ENCODE results near the gene FAM3D.
A peak's percentile ranks its signal among the peaks of the same experiment; 100 is the strongest.

Gene FAM3D

DNA sequence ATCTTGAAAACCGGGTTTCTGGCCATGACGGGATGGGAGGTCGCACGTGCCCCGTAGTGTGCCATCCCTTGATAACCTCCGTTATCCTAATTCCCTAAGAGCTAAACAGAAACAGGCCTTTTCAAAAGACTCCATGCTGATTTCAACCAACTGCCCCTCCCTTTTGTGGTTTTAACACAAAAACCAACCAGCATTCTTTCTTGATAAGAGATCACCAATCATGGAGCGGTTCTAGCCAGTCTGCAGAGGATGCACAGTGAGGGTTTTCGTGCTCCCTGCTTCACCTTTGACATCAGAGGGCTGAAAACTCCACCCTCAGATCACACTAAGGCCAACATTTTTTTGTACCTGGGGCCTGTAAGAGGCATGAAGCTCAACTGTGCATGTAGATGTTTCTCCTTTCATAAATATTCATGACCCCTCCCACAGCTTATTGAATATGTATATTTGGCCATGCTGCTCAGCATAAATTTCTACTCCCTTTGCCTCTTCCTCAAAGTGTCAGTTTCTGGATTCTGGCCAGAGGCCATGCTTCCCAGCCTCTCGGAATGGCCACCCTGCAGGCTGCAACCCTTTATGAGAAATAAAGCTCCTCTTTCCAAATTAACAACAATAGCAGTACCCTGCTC is 41.3 kb downstream of the FAM3D start:
- no peak for DNase-seq

DNA sequence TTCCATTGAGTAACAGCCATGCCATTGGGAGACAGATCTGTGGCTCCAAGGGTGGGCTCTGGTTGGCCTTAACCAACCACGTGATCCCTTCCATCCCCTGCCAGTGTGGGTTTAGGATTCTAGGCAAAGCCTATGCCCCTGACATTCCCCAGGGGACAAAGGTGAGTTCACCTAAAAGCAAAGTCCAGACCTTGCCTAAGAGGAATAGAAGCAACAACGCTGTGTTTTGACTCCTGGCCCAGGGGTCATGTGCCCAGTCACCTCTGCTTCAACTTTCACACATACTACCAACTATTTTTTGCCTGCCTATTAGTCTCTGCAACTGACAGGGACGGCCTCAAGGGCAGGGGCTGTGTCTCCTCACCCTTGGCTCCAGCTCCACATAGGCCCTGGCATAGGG is 42.0 kb downstream of the FAM3D start:
- DNase-seq: no peak

DNA sequence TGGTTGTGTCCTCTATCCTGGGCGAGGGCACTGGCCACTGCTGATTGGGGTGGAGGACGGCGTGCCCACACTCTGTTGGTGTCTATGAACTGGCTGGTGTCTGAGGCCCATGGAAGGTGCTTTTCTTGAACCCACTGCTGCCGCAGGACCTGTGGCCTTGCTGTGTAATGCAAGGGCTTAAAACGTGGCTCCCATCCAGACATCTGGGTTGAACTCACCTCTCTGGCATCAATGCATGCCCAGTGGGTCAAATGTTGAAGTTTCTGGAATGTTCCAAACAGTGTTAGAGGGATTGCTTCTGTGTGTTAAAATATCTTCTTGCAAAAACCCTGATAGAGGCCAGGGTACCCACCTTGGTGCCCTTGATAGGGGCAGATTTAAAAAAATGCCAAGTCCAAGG is 42.6 kb downstream of the FAM3D start:
- DNase-seq: no peak

DNA sequence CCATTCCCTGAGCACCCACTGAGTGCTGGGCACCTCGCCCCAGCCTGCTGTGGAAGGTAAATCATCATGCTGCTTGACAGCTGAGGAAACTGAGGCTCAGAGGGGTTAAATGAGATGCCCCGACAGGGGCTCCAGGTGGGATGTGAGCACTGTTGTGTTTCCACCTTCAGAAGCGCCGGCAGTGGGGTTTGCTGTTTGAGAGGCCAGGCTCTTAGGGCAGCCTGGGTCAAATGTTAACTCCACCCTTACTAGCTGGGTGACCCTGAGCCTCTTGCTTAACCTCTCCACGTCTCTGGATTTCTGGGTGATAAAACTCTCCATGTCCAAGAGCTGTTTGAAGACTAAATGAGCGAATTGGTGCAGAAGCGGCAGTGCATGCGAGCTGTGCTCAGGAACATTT is 43.1 kb downstream of the FAM3D start:
- DNase-seq: no peak

DNA sequence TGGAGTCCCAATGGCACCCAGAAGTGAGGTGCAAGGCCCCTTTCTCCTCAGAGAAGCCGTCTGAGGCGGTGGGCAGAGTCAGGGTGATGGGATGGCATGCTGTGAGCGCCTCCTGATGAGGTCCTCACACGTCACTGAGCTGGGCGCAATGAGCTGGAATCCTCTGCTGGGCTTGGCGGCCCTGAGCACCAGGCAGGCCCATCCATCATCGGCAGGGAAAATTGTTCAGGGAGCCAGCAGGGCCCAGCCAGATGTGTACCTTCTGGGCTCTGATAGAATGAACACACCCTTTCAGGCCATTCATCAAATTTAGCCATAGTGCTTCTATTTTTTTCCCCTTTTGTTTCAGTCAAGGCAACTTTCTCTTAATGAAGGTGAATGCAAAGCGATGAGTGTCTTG is 43.7 kb downstream of the FAM3D start:
- no peak for DNase-seq

DNA sequence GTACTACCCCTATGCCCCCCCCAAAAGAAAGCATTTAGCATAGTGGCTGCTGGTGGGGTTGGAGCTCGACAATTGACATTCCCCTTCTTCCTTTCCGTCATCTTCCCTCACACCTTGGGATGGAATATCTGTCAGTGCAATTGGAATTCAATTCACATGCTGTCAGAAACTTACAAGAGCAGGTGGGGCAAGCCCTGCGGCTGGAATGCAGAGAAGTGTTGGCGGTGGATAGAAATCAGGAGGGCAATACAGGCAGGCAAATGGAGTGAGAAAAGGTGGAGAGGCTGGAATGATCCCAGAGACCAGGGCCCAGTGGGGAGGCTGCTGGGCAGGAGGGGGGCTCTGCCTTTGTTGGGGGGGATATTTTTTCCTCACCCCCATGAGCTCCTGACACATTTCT is 44.1 kb downstream of the FAM3D start:
- DNase-seq: no peak

DNA sequence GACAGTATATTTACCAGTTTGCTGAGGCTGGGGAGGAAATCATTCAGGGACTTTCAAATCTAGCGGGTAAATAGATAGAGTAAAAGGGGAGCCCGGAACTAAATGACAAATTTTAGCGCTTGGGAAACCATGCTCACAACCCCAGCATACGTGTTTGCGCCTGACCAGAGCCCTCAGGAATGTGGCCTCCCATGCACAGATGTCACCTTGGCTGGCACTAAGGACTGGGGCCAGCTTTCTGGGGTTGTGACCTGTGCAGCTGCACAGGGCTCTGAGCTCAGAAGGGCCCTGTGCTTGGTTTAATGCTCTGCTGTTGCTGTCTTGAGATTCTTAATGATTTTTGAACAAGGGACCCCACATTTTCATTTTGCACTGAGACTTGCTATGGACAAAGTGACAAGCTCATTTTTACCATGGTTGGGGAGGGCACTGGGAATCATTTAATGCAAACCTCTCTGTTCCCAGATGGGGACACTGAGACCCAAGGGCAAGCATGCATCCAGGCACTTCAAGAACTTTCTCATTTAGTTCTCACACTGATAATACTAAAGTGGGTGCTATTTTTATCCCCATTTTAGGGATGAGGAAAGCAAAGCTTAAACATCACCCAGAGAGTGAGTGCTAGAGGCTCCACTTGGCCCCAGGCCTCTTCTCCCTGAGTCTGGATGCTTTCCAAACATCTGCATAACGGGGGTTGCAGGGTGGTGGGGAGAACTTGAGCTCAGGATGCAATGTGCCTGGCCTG is 45.3 kb downstream of the FAM3D start:
- DNase-seq: no peak

DNA sequence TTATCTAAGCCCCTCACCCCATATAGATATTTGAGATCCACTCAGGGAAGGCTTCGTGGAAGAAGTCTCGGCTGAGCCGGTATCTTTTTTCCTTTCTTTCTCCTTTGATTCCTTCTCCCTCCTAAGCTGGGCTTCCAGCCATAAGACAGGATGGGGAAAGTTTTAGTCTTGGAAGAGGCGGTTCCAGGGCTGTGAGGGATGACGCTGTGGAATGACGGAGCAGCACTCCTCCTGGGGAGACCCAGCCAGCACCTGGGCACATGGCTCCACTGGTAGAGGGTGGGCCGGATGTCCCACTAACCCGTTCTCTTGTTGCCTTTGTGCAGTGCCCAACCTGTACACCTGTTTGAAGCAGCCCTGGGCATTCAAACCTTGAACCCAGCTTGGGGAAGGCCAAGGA is 46.2 kb downstream of the FAM3D start:
- no peak for DNase-seq

DNA sequence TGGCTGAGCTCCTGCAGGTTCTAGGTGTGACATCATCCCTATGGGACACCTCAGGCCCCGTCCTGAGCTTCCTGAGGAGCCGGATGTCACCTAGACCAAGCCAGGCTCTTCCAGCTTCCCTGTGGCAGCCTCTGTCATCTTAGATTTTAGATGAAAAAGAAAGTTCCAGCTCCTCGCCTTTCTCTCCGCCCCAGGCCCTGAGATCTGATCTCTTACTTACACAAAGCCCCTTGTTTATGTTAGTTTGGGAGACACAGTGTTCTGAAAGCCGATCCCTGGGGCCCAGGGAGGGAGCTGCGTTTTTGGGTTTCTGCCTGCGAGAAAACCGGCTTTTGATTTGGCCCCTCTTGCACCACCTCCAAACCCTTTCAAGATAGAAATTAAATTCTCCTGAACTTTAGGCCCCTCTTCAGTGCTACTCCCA is 49.2 kb downstream of the FAM3D start:
- no peak for DNase-seq

DNA sequence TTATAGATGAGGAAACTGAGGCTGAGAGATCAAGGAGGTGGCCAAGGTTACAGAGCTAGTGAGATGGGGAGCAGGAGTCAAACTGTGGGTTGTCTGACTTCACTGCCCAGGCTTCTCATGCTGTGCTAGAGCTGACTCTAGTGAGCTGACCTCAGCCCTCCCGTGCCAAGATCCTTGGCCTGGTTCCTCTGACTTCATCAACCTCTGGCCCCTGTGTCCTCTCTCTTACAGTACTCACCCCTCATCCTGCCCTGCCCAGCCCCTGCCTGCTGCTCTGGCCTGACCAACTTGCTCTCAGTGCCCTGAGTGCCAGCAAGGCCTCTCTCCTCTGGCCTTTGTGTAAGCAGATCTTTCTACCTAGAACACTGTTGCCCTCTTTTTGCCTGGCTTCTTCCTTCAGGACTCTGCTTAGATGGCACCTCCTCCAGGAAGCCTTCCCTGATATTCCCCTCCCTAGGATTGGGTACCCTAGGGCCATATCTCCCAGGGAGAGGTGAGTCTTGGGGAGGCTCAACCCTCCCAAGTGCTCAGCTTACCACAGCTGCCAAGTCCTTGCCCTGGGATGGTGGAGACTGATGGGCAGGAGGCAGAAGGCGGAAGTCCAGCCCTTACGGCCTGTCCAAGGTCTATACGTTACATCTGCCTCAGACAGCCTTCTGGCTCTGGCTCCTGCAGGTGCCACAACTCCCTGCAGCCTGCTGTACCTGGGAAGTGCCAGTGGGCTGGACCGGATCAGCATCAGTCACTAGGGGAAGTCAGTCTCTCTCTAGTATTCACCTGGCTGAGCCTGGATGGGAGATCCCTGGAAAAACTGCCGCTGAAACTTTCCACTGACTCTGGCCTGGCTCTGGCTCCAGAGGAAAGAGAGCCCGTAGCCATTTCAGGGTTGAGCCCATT is 53.1 kb downstream of the FAM3D start:
- no peak for DNase-seq

DNA sequence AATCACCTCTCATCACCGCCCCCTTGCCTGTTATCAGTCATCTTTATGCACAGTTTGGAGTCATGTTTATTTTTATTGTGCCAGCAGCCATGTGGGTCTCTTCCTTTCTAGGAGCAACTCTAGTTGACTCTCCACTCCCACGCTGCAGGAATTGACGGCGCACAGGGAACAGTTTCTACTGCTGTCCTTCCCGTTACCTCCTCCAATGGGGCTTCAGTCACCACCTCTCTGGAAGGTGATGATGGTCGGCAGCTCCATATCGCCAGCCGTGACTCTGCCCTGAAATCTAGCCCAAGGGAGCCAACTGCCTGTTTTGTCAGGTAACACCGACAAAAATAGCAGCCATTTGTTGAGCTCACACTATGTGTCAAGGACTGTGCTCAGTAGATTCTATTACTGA is 53.7 kb downstream of the FAM3D start:
- DNase-seq: no peak

DNA sequence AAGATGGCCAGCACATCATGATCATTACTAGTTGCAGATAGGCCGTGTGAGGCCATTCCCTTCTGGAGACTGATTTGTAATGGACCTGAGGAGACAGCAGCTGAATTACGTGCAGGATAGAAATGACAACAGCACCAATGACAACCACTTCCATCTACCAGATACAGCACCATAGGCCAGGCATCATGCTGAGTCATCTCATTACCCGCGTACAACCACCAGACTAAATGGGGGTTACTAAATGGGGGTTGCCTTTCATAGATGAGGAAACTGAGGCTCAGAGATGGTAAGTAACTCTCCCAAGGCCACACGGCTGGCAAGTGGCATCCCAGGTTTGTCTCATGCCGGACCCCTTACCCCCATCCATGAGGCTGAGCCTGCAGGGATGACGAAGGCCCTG is 56.6 kb downstream of the FAM3D start:
- DNase-seq: no peak

DNA sequence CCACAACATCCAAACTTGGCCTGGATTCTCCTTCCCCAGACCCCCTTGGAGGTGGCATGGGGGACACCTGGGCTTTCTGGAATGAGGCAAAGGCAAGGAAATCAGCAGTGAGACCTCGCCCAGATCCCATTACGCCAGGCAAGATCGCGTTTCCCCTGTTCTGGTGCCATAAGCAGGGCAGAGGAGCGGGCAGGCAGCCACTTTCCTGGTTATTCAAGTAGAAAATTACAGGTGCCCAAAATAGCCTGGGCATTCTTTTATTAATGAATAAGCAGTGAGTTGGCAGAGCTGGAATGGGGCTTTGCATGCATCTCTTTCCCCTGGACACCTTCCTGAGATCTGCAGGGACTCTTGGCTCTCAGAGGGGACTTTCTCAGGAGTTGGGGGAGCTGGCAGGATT is 57.9 kb downstream of the FAM3D start:
- DNase-seq: peak; percentile 17

DNA sequence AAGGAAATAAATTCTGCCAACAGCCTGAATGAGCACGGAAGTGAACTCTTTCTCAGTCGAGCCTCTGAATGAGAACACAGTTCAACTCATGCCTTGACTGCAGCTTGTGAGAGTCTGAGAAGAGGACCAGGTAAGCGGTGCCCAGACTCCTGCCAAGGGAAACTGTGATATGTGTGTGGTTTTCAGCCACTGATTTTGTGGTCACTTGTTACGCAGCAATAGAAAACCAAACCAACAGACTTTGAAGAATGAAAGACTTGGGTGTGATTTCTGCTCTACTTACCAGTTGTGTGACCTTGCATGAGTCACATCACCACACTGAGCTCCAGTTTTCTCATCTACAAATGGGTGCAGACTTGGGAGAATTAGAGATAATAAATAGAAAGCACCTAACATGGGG is 58.8 kb downstream of the FAM3D start:
- DNase-seq: no peak

DNA sequence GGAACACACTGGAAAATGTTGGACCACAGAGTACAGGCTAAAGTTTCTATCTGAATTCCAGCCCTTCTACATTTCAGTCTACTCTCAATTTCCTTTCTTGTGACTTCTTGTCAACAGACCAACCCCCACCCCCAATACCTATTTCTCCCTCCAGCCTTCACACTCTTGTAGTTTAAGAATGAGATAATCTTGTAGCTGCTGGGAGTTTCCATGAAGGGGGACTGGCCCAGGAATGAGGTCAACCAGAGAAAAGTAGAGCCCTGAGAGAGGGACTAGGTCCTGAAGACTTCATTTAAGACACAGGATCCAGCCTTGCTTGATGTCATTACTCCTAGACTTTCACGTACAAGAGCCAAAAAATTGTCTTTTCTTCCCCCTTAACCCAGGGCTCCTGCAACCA is 59.9 kb downstream of the FAM3D start:
- DNase-seq: no peak

DNA sequence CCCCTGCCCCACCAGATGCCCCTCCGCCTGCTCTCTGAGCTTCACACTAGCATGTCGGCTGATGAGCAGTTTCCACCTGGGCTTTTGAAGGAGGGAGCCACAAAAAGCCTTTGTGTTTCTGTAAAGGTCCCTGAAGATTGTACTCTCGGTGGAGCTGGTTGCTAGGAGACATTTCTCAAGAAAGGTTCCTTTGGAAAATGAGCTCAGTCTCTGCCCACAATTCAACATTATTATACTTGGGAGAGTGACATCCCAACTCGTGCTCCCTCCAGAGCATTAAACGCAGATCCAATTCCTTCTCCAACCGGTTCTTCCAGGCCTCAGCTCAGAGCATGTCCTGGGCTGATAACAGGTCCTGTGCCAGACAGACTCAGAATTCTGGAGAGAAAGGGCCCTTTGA is 62.5 kb downstream of the FAM3D start:
- DNase-seq: no peak

DNA sequence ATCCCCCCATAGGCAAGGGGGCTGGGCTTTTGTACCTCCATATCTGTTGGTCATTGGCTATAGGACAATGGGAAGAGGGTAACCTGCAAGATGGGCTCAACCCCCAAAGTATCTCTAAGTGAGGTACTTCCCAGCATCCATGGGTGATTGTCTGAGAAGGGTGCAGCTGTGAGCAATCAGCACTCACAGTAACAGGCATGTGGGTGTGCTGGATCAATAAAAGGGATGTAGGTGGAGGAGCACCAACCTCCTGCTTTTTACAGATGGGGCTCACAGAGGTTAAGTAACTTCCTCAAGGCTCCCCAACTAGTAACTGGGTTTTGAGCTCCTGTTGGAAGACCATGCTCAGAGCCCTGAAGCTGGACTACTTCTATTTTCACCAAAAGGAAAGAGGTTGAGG is 63.0 kb downstream of the FAM3D start:
- DNase-seq: no peak

DNA sequence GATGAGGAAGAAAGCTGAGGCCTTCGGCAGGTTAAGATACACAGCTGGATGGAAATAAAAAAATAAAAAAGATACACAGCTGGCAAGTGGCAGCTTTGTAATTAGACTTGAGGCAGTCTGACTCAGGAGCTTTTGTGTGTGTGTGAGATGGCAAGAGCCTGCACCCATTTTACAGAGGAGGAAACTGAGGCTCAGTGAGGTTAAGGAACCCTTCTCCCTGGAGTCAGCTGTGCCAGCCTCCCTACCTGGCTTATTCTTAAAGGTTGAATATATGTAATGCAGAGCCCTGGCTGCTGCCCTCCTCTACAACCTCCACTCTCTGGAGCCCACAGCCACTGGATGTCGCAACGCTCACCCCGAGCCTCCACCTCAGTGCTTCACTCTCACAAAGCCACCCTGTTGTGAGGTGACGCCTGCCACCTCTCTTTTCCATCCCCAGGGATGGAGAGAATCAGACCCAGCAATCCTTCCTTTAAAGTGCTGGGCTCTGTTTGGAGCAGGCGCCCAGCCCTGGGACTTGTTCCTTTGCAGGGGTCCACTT is 68.7 kb downstream of the FAM3D start:
- DNase-seq: peak; percentile 43

DNA sequence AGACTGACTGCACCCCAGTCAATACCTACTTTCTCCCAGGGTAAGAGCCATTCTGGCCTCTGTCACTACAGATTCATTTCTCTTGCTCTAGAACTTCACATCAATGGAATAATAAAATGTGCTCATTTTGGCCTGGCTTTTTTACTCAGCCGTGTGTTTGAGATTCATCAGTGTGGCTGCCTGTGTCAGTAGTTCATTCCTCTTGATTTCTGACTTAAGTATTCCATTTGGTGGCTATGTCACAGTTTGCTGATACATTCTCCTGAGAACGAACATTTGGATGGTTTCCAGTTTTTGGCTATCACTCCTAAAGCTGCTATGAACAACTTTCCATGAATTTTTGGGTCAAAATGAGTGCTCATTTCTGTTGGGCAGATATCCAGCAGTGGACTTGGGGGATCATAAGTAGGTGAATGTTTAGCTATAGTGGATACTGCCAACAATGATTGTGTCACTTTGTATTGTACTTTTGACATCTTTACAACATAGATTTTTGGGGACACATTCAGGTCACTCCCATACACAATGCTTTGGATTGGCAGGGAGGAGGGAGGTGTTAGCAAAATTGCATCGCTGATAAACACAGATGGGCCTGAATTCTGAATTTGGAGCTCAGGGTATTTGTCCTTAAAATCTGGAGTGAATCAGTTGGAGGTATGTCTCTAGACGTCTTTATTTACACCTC is 69.6 kb downstream of the FAM3D start:
- DNase-seq: no peak

DNA sequence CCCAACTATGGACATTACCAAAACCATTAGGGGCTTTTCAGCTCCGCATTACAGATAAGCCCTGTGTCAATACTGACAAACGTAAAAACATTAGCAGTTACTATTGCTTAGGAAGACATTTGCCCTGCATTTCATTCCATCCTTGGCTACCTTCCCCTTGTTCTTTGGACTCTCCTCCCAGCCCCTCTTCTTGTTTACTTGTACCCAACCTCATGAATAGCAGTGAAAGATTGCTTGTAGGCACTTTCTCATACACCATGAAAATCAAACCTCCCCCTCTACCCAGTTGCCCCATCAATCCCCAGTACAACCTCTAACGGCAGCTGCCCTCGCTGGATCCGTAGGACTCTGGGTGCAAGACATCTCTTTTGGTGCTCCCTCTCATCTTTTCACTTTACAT is 72.5 kb downstream of the FAM3D start:
- no peak for DNase-seq

DNA sequence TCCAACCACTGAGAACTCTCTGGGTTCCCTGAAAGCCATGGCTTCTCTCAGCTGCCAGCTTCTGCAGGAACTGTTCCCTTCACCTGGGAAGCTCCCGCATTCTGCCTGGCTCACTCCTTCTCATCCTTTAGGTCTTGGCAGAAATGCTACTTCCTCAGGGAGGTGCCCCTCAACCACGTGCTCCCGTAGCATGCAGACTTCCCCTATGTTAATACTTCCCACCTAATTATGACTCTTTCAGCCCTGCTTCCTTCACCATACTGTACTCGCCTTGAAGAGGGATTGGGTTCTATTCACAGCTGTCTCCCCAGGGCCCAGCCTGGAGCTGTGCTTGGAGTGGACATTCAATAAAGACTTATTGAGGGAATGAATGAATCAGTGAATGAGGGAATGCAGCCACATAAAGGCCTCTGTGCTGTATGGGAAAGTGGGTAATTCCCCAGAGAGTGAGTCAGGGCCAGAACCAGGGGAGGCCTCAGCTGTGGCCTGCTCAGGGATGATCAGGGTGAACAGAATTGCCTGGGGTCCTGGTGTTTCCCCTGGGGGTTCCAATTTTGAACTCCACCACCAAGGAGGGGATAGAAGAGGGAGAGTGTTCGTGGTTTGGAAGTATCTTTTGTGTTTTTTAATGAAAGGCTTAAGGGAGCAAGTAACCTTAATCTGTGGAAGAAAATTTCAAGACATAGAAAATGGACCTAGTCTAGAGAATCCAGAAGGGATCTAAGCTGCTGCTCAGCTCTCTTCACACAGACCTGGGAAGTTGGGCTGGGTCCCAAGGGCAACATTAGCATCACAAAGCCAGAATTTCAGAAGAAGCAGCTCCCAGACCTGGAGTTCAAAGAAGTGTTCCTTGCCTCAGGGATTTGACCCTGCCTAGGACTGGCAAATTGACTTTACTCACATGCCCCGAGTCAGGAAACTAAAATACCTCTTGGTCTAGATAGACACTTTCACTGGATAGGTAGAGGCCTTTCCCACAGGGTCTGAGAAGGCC is 74.8 kb downstream of the FAM3D start:
- no peak for DNase-seq

Data from NCI-H2107 (cell line).